ENCODE measurements around the gene TAPBPL.

TAPBPL gene

GRCh38 chr12:6434205-6435140, 17.4 kb upstream of the TAPBPL start:
- no peak for ATAC-seq
- no peak for TF ChIP-seq CSDC2 (CRISPR knock-in tag; IDR thresholded peaks at IDR 0.05)
- TF ChIP-seq PPARA (CRISPR knock-in tag; IDR thresholded peaks at IDR 0.05; ENCODE audit: borderline replicate concordance) = no peak
- TF ChIP-seq ARNTL (CRISPR knock-in tag; IDR thresholded peaks at IDR 0.05; ENCODE audit: borderline replicate concordance, low read depth) = no peak
- TF ChIP-seq ZC3H10 (CRISPR knock-in tag; IDR thresholded peaks at IDR 0.05) = no peak
- TF ChIP-seq ISL1 (CRISPR knock-in tag; IDR thresholded peaks at IDR 0.05) = no peak
- TF ChIP-seq ZNF8 (CRISPR knock-in tag; IDR thresholded peaks at IDR 0.05) = no peak
- no peak for TF ChIP-seq ZFP30 (CRISPR knock-in tag; IDR thresholded peaks at IDR 0.05)
- TF ChIP-seq GLIS3 (CRISPR knock-in tag; IDR thresholded peaks at IDR 0.05) = no peak
- TF ChIP-seq SNAI2 (CRISPR knock-in tag; IDR thresholded peaks at IDR 0.05) = no peak
- no peak for TF ChIP-seq TSHZ2 (CRISPR knock-in tag; IDR thresholded peaks at IDR 0.05)
- no peak for TF ChIP-seq RARB (CRISPR knock-in tag; IDR thresholded peaks at IDR 0.05)

- ATAC-seq = no peak
- TF ChIP-seq RARB (CRISPR knock-in tag; IDR thresholded peaks at IDR 0.05) (no peak), OSR1 (CRISPR knock-in tag; IDR thresholded peaks at IDR 0.05) (no peak), TCF4 (CRISPR knock-in tag; IDR thresholded peaks at IDR 0.05; ENCODE audit: borderline replicate concordance) (no peak), ESRRG (CRISPR knock-in tag; IDR thresholded peaks at IDR 0.05) (no peak), ZNF8 (CRISPR knock-in tag; IDR thresholded peaks at IDR 0.05) (no peak), ZNF70 (CRISPR knock-in tag; IDR thresholded peaks at IDR 0.05) (no peak), ISL1 (CRISPR knock-in tag; IDR thresholded peaks at IDR 0.05) (no peak), TSHZ2 (CRISPR knock-in tag; IDR thresholded peaks at IDR 0.05) (no peak), CSDC2 (CRISPR knock-in tag; IDR thresholded peaks at IDR 0.05) (no peak), ARNTL (CRISPR knock-in tag; IDR thresholded peaks at IDR 0.05; ENCODE audit: borderline replicate concordance, low read depth) (no peak)
- TF ChIP-seq, protein P1, sequence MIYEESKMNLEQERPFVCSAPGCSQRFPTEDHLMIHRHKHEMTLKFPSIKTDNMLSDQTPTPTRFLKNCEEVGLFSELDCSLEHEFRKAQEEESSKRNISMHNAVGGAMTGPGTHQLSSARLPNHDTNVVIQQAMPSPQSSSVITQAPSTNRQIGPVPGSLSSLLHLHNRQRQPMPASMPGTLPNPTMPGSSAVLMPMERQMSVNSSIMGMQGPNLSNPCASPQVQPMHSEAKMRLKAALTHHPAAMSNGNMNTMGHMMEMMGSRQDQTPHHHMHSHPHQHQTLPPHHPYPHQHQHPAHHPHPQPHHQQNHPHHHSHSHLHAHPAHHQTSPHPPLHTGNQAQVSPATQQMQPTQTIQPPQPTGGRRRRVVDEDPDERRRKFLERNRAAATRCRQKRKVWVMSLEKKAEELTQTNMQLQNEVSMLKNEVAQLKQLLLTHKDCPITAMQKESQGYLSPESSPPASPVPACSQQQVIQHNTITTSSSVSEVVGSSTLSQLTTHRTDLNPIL (CRISPR knock-in tag; IDR thresholded peaks at IDR 0.05; ENCODE audit: low read depth) = no peak
Measured at GRCh38 chr12:6435961-6436715, 15.7 kb upstream of the TAPBPL start.

GRCh38 chr12:6437586-6437985, 14.3 kb upstream of the TAPBPL start:
- ATAC-seq = no peak
- TF ChIP-seq, protein P1 (CRISPR knock-in tag; IDR thresholded peaks at IDR 0.05; ENCODE audit: low read depth) = no peak
- TF ChIP-seq ZFP3 (CRISPR knock-in tag; IDR thresholded peaks at IDR 0.05) = no peak
- no peak for TF ChIP-seq TCF4 (CRISPR knock-in tag; IDR thresholded peaks at IDR 0.05; ENCODE audit: borderline replicate concordance)
- TF ChIP-seq OSR1 (CRISPR knock-in tag; IDR thresholded peaks at IDR 0.05) = no peak
- no peak for TF ChIP-seq TSHZ2 (CRISPR knock-in tag; IDR thresholded peaks at IDR 0.05)
- TF ChIP-seq TOX (CRISPR knock-in tag; IDR thresholded peaks at IDR 0.05; ENCODE audit: borderline replicate concordance) = no peak
